Midbrain (tissue), 1 donor: ENCODE data around the gene CLCN2.

Source experiments
- DNase-seq: peaks from one replicate; lab custom pipeline; 2025; lab: John Stamatoyannopoulos, UW

Gene CLCN2

DNA sequence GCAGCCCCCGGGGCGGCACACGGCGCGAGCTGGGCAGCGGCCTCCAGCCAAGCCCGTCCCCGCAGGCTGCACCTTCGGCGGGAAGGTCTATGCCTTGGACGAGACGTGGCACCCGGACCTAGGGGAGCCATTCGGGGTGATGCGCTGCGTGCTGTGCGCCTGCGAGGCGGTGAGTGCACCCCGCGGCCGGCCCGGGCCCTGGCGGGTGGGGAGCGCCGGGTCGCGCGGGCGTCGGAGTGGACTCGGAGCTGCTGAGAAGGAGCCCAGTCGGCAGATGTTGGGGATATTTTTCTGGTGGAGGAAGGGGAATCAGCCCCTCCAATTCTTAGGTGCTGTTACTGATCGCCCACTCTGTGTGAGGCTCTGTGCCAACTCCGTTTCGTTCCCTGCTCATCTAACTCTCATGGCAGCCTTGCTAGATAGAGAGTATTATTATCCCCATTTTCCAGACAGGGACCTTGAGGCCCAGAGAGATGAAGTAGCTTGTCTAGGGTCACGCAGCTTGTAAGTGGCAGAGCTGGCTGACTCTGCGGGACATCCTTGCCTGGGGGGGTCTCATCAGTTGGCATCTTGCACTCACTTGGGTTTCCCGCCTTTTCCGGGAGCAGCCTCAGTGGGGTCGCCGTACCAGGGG, 19.3 kb upstream of the CLCN2 start:
- no peak for DNase-seq

DNA sequence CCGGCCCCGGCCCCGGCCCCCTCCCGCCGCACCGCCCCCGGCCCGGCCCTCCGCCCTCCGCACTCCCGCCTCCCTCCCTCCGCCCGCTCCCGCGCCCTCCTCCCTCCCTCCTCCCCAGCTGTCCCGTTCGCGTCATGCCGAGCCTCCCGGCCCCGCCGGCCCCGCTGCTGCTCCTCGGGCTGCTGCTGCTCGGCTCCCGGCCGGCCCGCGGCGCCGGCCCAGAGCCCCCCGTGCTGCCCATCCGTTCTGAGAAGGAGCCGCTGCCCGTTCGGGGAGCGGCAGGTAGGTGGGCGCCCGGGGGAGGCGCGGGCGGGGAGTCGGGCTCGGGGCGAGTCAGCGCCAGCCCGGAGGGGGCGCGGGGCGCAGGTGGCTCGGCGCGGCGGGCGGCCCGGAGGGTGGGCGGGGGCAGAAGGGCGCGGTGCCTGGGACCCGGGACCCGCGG, 18.8 kb upstream of the CLCN2 start:
- DNase-seq, result peak; percentile 57

GRCh38 chr3:184379358-184380184, 18.2 kb upstream of the CLCN2 start, which contains the start of gene CHRD:
CHRD (plus strand) TSS chr3:184380054; CDS start chr3:184380319, 265 bp downstream.
- DNase-seq, result no peak

DNA sequence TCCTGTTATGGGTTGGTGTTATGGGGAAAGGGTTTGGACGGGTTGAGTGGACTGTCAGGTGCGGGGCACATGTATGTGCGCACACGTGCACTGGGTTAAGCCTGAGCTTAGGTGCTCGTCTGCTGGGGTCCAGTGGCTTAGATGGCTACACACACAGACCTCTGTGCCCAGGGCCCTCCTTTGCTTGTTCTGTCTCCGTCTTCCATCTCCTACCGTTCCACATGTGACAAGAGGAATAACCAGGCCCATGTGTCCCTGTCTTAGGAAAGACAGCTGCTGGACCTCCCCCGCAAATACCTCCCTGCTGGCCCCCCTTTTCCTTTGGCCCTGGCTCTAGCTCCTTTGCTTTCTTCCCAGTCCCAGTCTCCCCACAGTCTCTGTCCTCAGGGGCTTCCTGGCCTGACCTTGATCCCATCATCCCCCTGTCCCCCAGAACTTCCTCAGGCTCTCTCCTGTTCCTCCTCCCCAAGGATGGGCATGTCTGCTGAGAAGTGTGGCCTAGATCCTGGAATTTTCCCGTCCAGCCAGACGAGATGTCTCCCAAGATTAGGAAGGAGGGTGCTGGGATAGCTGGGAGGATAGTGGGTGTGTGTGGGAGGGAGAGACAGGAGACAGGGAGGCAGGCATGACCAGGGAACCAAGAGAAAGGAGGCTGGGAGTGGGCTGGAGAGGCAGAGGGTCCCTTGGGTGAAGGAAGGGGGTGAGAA, 17.4 kb upstream of the CLCN2 start:
- DNase-seq, result no peak

GRCh38 chr3:184377882-184378445, 16.6 kb upstream of the CLCN2 start, which contains the start of gene THPO:
THPO (minus strand) TSS chr3:184378207; CDS start chr3:184376259, 1,948 bp downstream.
- DNase-seq, result no peak

DNA sequence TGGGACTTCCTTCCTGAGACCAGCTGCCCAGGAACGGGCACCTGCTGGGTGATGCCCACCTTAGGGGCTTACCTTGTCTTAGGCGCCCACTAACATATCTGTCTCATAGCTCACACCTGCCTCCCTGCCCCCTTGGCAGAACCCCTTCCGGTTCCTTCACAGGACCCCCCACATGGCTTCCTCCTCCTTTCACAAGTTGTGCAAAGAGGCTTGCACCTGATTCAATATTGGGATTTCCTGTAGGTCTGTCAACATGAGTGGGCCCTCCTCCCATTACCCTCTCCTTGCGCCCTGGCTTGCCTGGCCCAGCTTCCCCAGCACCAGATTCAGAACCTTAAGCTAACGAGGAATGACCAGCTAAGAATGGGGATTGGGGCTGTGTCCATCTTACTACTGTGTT, 16.0 kb upstream of the CLCN2 start:
- no peak for DNase-seq

DNA sequence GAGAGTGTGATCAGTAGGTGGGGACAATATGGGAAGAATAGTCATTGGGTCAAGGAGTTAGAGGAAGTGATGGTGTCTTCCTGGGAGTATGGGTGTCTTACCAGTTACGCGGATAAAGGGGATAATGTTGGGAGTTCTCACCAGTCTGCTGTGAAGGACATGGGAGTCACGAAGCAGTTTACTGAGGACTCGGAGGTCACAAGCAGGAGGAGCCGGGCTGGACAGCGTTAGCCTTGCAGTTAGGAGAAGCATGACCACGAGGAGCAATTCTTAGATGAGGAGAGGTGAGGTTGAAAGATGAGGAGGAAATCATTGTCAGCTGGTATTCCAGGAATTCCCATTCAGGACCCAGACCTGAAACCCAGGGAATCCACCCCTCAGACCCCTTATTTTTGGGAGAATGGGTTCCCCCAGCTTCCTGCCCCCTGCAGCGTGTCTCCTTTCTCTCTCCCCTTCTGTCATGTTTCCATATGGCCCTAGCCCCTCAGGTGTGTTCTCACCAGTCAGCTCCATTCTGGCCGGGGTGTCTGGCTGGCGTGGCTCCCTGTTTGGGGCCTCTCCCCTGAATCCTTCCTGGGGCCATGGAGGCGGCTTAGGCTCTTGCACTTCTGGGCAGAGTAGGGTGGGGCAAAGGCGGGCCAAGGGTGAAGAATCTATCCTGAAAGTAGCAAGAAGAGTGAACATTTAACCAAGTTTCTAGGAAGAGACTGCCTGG, 14.5 kb upstream of the CLCN2 start:
- DNase-seq, result no peak

- no peak for DNase-seq
Measured at GRCh38 chr3:184373422-184373821, 12.0 kb upstream of the CLCN2 start.

DNA sequence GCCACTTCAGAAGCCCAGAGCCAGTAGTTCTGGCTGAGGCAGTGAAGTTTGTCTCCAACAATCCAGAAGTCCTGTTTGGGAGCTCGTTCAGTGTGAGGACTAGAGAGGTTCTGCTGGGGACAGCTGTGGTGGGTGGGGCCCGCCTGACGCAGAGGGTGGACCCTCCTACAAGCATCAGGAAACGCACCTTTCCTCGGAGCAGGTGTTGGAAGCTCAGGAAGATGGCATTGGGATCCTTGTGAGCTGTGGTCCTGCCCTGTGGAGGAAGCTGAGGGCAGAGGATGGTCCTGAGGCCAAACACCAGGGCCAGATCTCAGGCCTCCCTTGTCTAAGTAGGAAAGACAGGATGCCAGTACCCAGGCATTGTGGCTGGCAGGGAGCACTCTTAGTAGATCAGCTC, 11.5 kb upstream of the CLCN2 start:
- DNase-seq, result no peak

GRCh38 chr3:184372296-184372821, 11.0 kb upstream of the CLCN2 start:
- DNase-seq, result no peak

- DNase-seq, result peak; percentile 84
Measured at GRCh38 chr3:184371570-184372018, 10.2 kb upstream of the CLCN2 start.

GRCh38 chr3:184368586-184369183, 7.3 kb upstream of the CLCN2 start:
- DNase-seq, result peak; percentile 63

GRCh38 chr3:184368116-184368515, 6.7 kb upstream of the CLCN2 start:
- DNase-seq, result no peak

GRCh38 chr3:184366619-184367289, 5.3 kb upstream of the CLCN2 start:
- no peak for DNase-seq

- DNase-seq, result peak; percentile 94
Measured at GRCh38 chr3:184362668-184363546, 1.5 kb upstream of the CLCN2 start.

- DNase-seq, result peak; percentile 76
Measured at GRCh38 chr3:184361932-184362667, 695 bp upstream of the CLCN2 start.

DNA sequence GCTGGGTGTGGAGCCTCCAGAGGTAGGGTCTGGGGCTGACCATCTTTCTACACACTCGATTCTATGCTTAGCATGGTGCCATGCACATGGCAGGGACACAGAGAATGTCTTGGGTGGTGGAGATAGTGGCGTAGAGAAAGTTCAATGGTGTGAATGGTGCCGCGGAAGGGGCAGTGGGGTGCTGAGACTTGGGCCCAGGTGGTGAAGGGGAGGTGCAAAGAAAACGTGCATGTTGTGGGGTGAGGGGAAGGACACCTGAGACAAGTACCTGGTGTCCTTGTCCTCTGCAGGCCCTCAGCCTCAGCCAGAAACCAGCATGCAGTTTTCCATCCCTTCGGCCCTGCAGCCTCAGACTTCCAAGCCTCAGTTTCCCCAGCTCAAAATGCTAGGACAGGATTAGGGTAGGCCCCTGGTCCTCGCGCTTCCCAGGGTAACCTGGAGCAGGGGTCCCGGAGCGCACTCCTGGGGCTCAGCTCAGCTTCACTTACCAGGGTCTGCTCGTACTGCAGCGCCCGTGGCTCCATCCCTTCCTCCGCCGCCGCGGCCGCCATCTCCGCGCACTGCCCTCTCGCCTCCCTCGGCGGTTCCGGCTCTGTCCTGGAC, 375 bp downstream of the CLCN2 start:
- no peak for DNase-seq
